Chondrocyte (in vitro differentiated cells): ENCODE measurements around the gene AFF2. TPM values are rescaled to one million over a fixed set of nuclear protein-coding genes. Genes with fewer than 3 reads are reported as not detected.

Experiments used
- DNase-seq: peaks from one replicate; pipeline ENCODE4 v3.0.0; 2021; ENCODE audit warnings: mixed read lengths, low spot score
- H3K27ac Mint-ChIP-seq: one replicate; pipeline ENCODE4 v1.8.0; 2021; ENCODE audit warnings: mild to moderate bottlenecking, moderate library complexity, mixed read lengths; ENCODE audit not compliant: unreplicated experiment
- H3K27me3 Mint-ChIP-seq: 2 replicates; pipeline ENCODE4 v1.8.0; 2021; ENCODE audit warnings: low read depth, mixed read lengths
- H3K36me3 Mint-ChIP-seq: 2 replicates; pipeline ENCODE4 v1.8.0; 2021; ENCODE audit warnings: low read depth, mixed read lengths
- H3K4me1 Mint-ChIP-seq: 2 replicates; pipeline ENCODE4 v1.8.0; 2021; ENCODE audit warnings: low read depth, mild to moderate bottlenecking, mixed read lengths
- H3K4me3 Mint-ChIP-seq: one replicate; pipeline ENCODE4 v1.8.0; 2021; ENCODE audit warnings: mild to moderate bottlenecking, moderate library complexity, mixed read lengths; ENCODE audit not compliant: unreplicated experiment
- H3K9me3 Mint-ChIP-seq: 2 replicates; pipeline ENCODE4 v1.8.0; 2021; ENCODE audit warnings: low read depth, mixed read lengths
- CTCF ChIP-seq: fragments of 200-600 bp; sonication (generic); IDR thresholded peaks from 2 replicates; pipeline ENCODE4 v1.5.0; 2021; ENCODE audit warnings: antibody characterized with exemption, mild to moderate bottlenecking, moderate library complexity
- total RNA-seq: library from RNA; stranded (reverse); gene quantifications from 3 replicates; pipeline ENCODE4 v1.2.1, GENCODE V29; 2021

The AFF2 gene
- total RNA-seq, 1 donor from 2014 or later: 22.4 TPM

- TF ChIP-seq CTCF: no peak
- Mint-ChIP-seq H3K4me1 (peaks cover 26% of the 10 kb centered on the region), H3K4me3 (no peak overlapping the region), H3K27ac (no peak overlapping the region), H3K9me3 (peaks cover 10% of the 10 kb centered on the region), H3K36me3 (no peaks in the 10 kb centered on the region), H3K27me3 (no peaks in the 10 kb centered on the region)
- no peak for DNase-seq
These were observed 128.2 kb downstream of the AFF2 start for GRCh38 chrX:148628621-148629020.

GRCh38 chrX:148629434-148629833, 129.0 kb downstream of the AFF2 start:
- Mint-ChIP-seq H3K27ac (no peak overlapping the region), H3K36me3 (no peaks in the 10 kb centered on the region), H3K9me3 (peaks cover 10% of the 10 kb centered on the region), H3K27me3 (no peaks in the 10 kb centered on the region), H3K4me1 (peaks cover 26% of the 10 kb centered on the region), H3K4me3 (no peak overlapping the region)
- TF ChIP-seq CTCF: no peak
- DNase-seq: no peak

GRCh38 chrX:148632444-148632843, 132.0 kb downstream of the AFF2 start:
- H3K4me3 Mint-ChIP-seq: no peak overlapping the region
- peaks cover 7% of the 10 kb centered on the region for H3K9me3 Mint-ChIP-seq
- peaks cover 26% of the 10 kb centered on the region for H3K4me1 Mint-ChIP-seq
- no peaks in the 10 kb centered on the region for H3K27me3 Mint-ChIP-seq
- TF ChIP-seq CTCF: no peak
- H3K36me3 Mint-ChIP-seq: no peaks in the 10 kb centered on the region
- H3K27ac Mint-ChIP-seq: no peak overlapping the region
- no peak for DNase-seq

GRCh38 chrX:148633218-148633908, 132.9 kb downstream of the AFF2 start:
- no peak overlapping the region for H3K27ac Mint-ChIP-seq
- TF ChIP-seq CTCF: no peak
- H3K9me3 Mint-ChIP-seq: peaks cover 7% of the 10 kb centered on the region
- no peaks in the 10 kb centered on the region for H3K36me3 Mint-ChIP-seq
- no peaks in the 10 kb centered on the region for H3K27me3 Mint-ChIP-seq
- no peak for DNase-seq
- peaks cover 26% of the 10 kb centered on the region for H3K4me1 Mint-ChIP-seq
- H3K4me3 Mint-ChIP-seq: no peak overlapping the region

- Mint-ChIP-seq H3K9me3 (peaks cover 7% of the 10 kb centered on the region), H3K4me1 (peaks cover 24% of the 10 kb centered on the region), H3K27me3 (no peaks in the 10 kb centered on the region), H3K4me3 (no peak overlapping the region), H3K27ac (no peak overlapping the region), H3K36me3 (no peaks in the 10 kb centered on the region)
- no peak for DNase-seq
- TF ChIP-seq CTCF: no peak
These were observed 134.2 kb downstream of the AFF2 start for GRCh38 chrX:148634591-148634990.
